Measurements from ENCODE around the gene CA10. TPM values are rescaled to one million over a fixed set of nuclear protein-coding genes. Genes with fewer than 3 reads are reported as not detected.

The CA10 gene
- total and polyA plus RNA-seq, 2 experiments from 2014 or later = 0.92 to 1.5 TPM

DNA sequence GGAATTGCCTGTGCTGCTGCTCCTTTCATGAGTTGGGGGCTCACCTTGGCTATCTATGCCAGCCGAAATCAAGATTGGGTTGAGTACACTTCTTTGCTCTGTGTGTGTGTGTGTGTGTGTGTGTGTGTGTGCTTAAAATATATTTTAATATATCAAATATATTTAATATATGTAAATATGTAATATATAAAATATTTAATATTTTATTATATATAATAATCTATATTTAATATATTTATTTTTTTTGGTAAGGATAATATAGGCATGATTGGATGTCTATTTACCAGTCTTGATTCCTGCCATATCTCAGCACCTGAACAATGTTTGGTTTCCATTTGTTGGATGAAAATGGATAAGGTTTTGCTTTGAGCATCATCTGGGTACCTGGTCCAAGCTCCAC, 399.3 kb downstream of the CA10 start:
- ATAC-seq (no peak), DNase-seq (ENCODE audit: low spot score) (no peak)
- Histone ChIP-seq H3K4me1 (ENCODE audit: insufficient read depth) (no peaks in the 10 kb centered on the region; the same call in 1 of the 2 replicates), H3K4me2 (no peak overlapping the region), H3K4me3 (no peak overlapping the region), H4K20me1 (replicated peaks; ENCODE audit: insufficient read depth) (no peaks in the 10 kb centered on the region), H2AFZ (no peak overlapping the region), H3F3A (replicated peaks; ENCODE audit: low read depth) (no peaks in the 10 kb centered on the region), H3K79me2 (replicated peaks; ENCODE audit: insufficient read depth) (no peaks in the 10 kb centered on the region), H3K36me3 (ENCODE audit: insufficient read depth) (no peaks in the 10 kb centered on the region), H3K9me2 (ENCODE audit: insufficient read depth) (0 out of 2 replicates have a peak, but pooled peaks cover 4% of the 10 kb centered on the region), H3K27me3 (ENCODE audit: insufficient read depth) (no peaks in the 10 kb centered on the region), H3K27ac (ENCODE audit: low read depth) (no peak overlapping the region)
- Mint-ChIP-seq H3K9me3 (no peaks in the 10 kb centered on the region), H3K36me3 (ENCODE audit: low read depth) (no peaks in the 10 kb centered on the region), H3K4me3 (no peak overlapping the region), H3K27me3 (ENCODE audit: insufficient read depth, low read depth, poor library complexity) (no peaks in the 10 kb centered on the region), H3K4me1 (no peaks in the 10 kb centered on the region; the same call in 2 of the 3 replicates), H3K27ac (no peak overlapping the region)
- TF ChIP-seq CREB1 (CRISPR knock-in tag; IDR thresholded peaks at IDR 0.05; ENCODE audit: low read depth) (no peak), ZNF331 (CRISPR knock-in tag; IDR thresholded peaks at IDR 0.05; ENCODE audit: low read depth) (no peak), EZH2 (IDR thresholded peaks at IDR 0.05; ENCODE audit: low read depth, unreplicated experiment) (no peak), STAT1 (IDR thresholded peaks at IDR 0.05; ENCODE audit: unreplicated experiment) (no peak), EZH2phosphoT487 (IDR thresholded peaks at IDR 0.05; ENCODE audit: unreplicated experiment) (no peak), ZNF114 (CRISPR knock-in tag; IDR thresholded peaks at IDR 0.05) (no peak), JUNB (IDR thresholded peaks at IDR 0.05; ENCODE audit: unreplicated experiment) (no peak), NANOG (IDR thresholded peaks at IDR 0.05; ENCODE audit: borderline replicate concordance) (no peak), POLR2AphosphoS5 (IDR thresholded peaks at IDR 0.05; ENCODE audit: low read depth) (no peak)
- TF ChIP-seq, protein P1, sequence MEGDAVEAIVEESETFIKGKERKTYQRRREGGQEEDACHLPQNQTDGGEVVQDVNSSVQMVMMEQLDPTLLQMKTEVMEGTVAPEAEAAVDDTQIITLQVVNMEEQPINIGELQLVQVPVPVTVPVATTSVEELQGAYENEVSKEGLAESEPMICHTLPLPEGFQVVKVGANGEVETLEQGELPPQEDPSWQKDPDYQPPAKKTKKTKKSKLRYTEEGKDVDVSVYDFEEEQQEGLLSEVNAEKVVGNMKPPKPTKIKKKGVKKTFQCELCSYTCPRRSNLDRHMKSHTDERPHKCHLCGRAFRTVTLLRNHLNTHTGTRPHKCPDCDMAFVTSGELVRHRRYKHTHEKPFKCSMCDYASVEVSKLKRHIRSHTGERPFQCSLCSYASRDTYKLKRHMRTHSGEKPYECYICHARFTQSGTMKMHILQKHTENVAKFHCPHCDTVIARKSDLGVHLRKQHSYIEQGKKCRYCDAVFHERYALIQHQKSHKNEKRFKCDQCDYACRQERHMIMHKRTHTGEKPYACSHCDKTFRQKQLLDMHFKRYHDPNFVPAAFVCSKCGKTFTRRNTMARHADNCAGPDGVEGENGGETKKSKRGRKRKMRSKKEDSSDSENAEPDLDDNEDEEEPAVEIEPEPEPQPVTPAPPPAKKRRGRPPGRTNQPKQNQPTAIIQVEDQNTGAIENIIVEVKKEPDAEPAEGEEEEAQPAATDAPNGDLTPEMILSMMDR (conservative IDR thresholded peaks at IDR 0.05; ENCODE audit: low read depth in 2 of 2) = no peak
- TF ChIP-seq, protein P2, sequence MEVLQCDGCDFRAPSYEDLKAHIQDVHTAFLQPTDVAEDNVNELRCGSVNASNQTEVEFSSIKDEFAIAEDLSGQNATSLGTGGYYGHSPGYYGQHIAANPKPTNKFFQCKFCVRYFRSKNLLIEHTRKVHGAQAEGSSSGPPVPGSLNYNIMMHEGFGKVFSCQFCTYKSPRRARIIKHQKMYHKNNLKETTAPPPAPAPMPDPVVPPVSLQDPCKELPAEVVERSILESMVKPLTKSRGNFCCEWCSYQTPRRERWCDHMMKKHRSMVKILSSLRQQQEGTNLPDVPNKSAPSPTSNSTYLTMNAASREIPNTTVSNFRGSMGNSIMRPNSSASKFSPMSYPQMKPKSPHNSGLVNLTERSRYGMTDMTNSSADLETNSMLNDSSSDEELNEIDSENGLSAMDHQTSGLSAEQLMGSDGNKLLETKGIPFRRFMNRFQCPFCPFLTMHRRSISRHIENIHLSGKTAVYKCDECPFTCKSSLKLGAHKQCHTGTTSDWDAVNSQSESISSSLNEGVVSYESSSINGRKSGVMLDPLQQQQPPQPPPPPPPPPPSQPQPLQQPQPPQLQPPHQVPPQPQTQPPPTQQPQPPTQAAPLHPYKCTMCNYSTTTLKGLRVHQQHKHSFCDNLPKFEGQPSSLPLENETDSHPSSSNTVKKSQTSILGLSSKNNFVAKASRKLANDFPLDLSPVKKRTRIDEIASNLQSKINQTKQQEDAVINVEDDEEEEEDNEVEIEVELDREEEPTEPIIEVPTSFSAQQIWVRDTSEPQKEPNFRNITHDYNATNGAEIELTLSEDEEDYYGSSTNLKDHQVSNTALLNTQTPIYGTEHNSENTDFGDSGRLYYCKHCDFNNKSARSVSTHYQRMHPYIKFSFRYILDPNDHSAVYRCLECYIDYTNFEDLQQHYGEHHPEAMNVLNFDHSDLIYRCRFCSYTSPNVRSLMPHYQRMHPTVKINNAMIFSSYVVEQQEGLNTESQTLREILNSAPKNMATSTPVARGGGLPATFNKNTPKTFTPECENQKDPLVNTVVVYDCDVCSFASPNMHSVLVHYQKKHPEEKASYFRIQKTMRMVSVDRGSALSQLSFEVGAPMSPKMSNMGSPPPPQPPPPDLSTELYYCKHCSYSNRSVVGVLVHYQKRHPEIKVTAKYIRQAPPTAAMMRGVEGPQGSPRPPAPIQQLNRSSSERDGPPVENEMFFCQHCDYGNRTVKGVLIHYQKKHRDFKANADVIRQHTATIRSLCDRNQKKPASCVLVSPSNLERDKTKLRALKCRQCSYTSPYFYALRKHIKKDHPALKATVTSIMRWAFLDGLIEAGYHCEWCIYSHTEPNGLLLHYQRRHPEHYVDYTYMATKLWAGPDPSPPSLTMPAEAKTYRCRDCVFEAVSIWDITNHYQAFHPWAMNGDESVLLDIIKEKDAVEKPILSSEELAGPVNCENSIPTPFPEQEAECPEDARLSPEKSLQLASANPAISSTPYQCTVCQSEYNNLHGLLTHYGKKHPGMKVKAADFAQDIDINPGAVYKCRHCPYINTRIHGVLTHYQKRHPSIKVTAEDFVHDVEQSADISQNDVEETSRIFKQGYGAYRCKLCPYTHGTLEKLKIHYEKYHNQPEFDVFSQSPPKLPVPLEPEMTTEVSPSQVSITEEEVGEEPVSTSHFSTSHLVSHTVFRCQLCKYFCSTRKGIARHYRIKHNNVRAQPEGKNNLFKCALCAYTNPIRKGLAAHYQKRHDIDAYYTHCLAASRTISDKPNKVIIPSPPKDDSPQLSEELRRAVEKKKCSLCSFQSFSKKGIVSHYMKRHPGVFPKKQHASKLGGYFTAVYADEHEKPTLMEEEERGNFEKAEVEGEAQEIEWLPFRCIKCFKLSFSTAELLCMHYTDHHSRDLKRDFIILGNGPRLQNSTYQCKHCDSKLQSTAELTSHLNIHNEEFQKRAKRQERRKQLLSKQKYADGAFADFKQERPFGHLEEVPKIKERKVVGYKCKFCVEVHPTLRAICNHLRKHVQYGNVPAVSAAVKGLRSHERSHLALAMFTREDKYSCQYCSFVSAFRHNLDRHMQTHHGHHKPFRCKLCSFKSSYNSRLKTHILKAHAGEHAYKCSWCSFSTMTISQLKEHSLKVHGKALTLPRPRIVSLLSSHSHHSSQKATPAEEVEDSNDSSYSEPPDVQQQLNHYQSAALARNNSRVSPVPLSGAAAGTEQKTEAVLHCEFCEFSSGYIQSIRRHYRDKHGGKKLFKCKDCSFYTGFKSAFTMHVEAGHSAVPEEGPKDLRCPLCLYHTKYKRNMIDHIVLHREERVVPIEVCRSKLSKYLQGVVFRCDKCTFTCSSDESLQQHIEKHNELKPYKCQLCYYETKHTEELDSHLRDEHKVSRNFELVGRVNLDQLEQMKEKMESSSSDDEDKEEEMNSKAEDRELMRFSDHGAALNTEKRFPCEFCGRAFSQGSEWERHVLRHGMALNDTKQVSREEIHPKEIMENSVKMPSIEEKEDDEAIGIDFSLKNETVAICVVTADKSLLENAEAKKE (CRISPR knock-in tag; IDR thresholded peaks at IDR 0.05) = no peak
- TF ChIP-seq, protein P3, sequence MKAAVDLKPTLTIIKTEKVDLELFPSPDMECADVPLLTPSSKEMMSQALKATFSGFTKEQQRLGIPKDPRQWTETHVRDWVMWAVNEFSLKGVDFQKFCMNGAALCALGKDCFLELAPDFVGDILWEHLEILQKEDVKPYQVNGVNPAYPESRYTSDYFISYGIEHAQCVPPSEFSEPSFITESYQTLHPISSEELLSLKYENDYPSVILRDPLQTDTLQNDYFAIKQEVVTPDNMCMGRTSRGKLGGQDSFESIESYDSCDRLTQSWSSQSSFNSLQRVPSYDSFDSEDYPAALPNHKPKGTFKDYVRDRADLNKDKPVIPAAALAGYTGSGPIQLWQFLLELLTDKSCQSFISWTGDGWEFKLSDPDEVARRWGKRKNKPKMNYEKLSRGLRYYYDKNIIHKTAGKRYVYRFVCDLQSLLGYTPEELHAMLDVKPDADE (IDR thresholded peaks at IDR 0.05) = no peak
- TF ChIP-seq, protein P4, sequence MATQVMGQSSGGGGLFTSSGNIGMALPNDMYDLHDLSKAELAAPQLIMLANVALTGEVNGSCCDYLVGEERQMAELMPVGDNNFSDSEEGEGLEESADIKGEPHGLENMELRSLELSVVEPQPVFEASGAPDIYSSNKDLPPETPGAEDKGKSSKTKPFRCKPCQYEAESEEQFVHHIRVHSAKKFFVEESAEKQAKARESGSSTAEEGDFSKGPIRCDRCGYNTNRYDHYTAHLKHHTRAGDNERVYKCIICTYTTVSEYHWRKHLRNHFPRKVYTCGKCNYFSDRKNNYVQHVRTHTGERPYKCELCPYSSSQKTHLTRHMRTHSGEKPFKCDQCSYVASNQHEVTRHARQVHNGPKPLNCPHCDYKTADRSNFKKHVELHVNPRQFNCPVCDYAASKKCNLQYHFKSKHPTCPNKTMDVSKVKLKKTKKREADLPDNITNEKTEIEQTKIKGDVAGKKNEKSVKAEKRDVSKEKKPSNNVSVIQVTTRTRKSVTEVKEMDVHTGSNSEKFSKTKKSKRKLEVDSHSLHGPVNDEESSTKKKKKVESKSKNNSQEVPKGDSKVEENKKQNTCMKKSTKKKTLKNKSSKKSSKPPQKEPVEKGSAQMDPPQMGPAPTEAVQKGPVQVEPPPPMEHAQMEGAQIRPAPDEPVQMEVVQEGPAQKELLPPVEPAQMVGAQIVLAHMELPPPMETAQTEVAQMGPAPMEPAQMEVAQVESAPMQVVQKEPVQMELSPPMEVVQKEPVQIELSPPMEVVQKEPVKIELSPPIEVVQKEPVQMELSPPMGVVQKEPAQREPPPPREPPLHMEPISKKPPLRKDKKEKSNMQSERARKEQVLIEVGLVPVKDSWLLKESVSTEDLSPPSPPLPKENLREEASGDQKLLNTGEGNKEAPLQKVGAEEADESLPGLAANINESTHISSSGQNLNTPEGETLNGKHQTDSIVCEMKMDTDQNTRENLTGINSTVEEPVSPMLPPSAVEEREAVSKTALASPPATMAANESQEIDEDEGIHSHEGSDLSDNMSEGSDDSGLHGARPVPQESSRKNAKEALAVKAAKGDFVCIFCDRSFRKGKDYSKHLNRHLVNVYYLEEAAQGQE (IDR thresholded peaks at IDR 0.05; ENCODE audit: unreplicated experiment) = no peak

Measured in GM23338 (cell line).